HL-60 (cell line): ENCODE data around the gene CLINT1.

Experiments used
- DNase-seq, 2 experiments: peaks; one replicate each; pipeline ENCODE4 v3.0.0-alpha.2; 2010 to 2020; ENCODE audit warnings: low read depth in 1 of 2, low spot score in 1 of 2
- H3K27ac ChIP-seq: fragments of 250-450 bp; sonication (Bioruptor Pico); replicated peaks from 2 replicates; pipeline ENCODE4 v1.5.1; 2020; ENCODE audit warnings: mild to moderate bottlenecking, moderate library complexity
- H3K27me3 ChIP-seq: fragments of 250-450 bp; sonication (Bioruptor Pico); 2 replicates; pipeline ENCODE4 v1.5.1; 2021; ENCODE audit warnings: mild to moderate bottlenecking, moderate library complexity; ENCODE audit not compliant: insufficient read depth, poor library complexity, severe bottlenecking
- H3K4me3 ChIP-seq: replicated peaks from 2 replicates; pipeline ENCODE4 v1.5.1; 2011; ENCODE audit warnings: mild to moderate bottlenecking, control low read depth, low read length; ENCODE audit not compliant: insufficient read depth
- CTCF ChIP-seq: IDR thresholded peaks from one replicate; pipeline ENCODE4 v1.5.1; 2011; ENCODE audit warnings: low read length, control low read depth, inconsistent platforms; ENCODE audit not compliant: insufficient read depth
- GABPA ChIP-seq: IDR thresholded peaks from 2 replicates; pipeline ENCODE4 v1.6.1; 2012; ENCODE audit warnings: low read depth
- POLR2AphosphoS5 ChIP-seq: IDR thresholded peaks from 2 replicates; pipeline ENCODE4 v1.6.1; 2012; ENCODE audit warnings: low read depth
- REST ChIP-seq: IDR thresholded peaks from 2 replicates; pipeline ENCODE4 v1.6.1; 2012; ENCODE audit warnings: low read depth; ENCODE audit not compliant: insufficient replicate concordance
- SPI1 ChIP-seq: IDR thresholded peaks from 2 replicates; pipeline ENCODE4 v1.6.1; 2012; ENCODE audit warnings: low read depth, mild to moderate bottlenecking, borderline replicate concordance

CLINT1 gene

GRCh38 chr5:157892974-157893373 lies 34.0 kb upstream of the CLINT1 start:
- Histone ChIP-seq H3K27me3 (no peaks in the 10 kb centered on the region), H3K27ac (no peak overlapping the region; the same call in 1 of the 2 replicates), H3K4me3 (no peak overlapping the region)
- DNase-seq: no peak
- TF ChIP-seq CTCF: no peak
- no peak for TF ChIP-seq REST
- no peak for TF ChIP-seq GABPA
- no peak for TF ChIP-seq SPI1
- TF ChIP-seq POLR2AphosphoS5: no peak

GRCh38 chr5:157890836-157891597 lies 32.1 kb upstream of the CLINT1 start:
- TF ChIP-seq CTCF (no peak), SPI1 (peak; percentile 45; the same call in 1 of the 2 replicates)
- Histone ChIP-seq H3K4me3 (no peak overlapping the region), H3K27me3 (no peaks in the 10 kb centered on the region), H3K27ac (peak overlapping the region; percentile 59)
- DNase-seq: peak in 1 of 2 experiments; percentile 80

GRCh38 chr5:157888814-157889532 lies 30.0 kb upstream of the CLINT1 start:
- no peak overlapping the region for H3K27ac ChIP-seq
- no peak for DNase-seq

More at GRCh38 chr5:157888814-157889532, 30.0 kb upstream of the CLINT1 start:
- no peak for TF ChIP-seq REST
- no peak for TF ChIP-seq CTCF
- no peak for TF ChIP-seq GABPA
- no peak for TF ChIP-seq SPI1
- TF ChIP-seq POLR2AphosphoS5: no peak
- Histone ChIP-seq H3K27me3 (no peaks in the 10 kb centered on the region), H3K4me3 (no peak overlapping the region)
